Fibroblast of villous mesenchyme (primary cell): ENCODE measurements around the gene CRISP3. TPM values are rescaled to one million over a fixed set of nuclear protein-coding genes. Genes with fewer than 3 reads are reported as not detected.
"Not testable (repeated sequence)": the region's sequence is repeated elsewhere in the genome, so short reads cannot be mapped to it uniquely, and the experiment has no call there.

Experiments
- DNase-seq: peaks from one replicate; pipeline ENCODE4 v3.0.0-alpha.2; 2010; ENCODE audit warnings: low read depth
- H3K4me3 ChIP-seq: 2 replicates; pipeline ENCODE4 v1.5.1; 2011; ENCODE audit warnings: low read depth, mild to moderate bottlenecking, low read length
- CTCF ChIP-seq: IDR thresholded peaks from 2 replicates; pipeline ENCODE4 v1.5.1; 2012; ENCODE audit warnings: low read depth, mild to moderate bottlenecking, low read length; ENCODE audit not compliant: insufficient read depth
- total RNA-seq: library from RNA; depleted of rRNA; stranded (reverse); fragments of >200 nt; gene quantifications from 2 replicates; pipeline ENCODE4 v1.2.3, GENCODE V29; 2012

CRISP3 gene
- total RNA-seq, 1 donor = not detected

GRCh38 chr6:49733680-49734079, 10.5 kb downstream of the CRISP3 start:
- no peak for TF ChIP-seq CTCF
- DNase-seq = no peak
- H3K4me3 ChIP-seq = no peak overlapping the region

DNA sequence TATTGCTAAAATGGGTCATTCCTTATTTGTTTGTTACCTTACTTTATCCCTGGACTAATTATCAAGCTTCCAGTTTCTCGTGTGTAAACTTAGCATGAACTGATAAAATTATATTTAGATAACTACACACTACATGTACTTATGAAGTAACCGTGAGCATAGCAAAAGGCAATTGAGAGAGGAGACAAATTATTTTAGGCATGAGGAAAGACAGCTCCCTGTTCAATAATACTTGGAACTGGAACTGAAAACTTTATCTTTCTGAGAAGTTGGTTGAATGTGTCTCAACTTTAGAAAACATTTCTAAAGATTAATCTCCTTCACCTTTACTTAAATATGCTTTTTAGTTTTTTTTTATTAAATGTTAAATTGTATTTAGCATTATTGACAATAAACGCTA, 11.4 kb downstream of the CRISP3 start:
- no peak for TF ChIP-seq CTCF
- DNase-seq = no peak
- H3K4me3 ChIP-seq = no peak overlapping the region

DNA sequence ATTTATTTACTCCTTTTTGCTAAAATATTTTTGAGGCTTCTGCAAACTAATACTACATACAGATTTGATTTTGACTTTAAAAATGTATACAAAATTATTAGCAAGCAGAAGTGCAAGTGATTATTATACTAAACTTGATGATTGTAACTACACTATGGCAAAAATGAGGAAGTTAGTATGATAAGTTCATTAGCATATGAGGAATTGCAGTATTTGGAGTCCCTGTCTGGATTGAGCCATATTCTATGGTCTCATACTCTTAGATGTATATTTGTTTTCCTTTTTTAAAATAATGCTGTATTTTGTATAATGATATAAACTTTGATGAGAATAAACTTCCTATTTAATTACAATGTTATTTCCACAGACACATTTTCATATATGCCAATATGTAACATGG, 13.9 kb downstream of the CRISP3 start:
- TF ChIP-seq CTCF = no peak
- no peak for DNase-seq
- H3K4me3 ChIP-seq = no peak overlapping the region

- DNase-seq, H3K4me3 ChIP-seq: not testable (repeated sequence)
Observed at GRCh38 chr6:49723917-49724316, 20.3 kb downstream of the CRISP3 start.

GRCh38 chr6:49721297-49721696, 22.9 kb downstream of the CRISP3 start:
- H3K4me3 ChIP-seq = no peak overlapping the region
- no peak for DNase-seq
- TF ChIP-seq CTCF = no peak

DNA sequence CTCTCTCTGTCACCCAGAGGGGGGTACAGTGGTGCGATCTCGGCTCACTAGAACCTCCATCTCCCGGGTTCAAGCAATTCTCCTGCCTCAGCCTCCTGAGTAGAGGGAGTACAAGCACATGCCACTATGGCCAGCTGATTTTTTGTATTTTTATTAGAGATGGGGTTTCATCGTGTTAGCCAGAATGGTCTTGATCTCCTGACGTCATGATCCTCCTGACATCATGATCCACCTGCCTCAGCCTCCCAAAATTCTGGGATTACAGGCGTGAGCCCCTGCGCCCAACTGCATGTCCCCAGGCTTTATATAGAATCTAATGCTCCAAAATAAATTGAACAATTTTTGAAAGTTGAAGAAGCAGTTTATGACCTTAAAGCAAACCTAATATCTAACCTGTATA, 23.8 kb downstream of the CRISP3 start:
- H3K4me3 ChIP-seq = no peak overlapping the region
- DNase-seq = no peak
- no peak for TF ChIP-seq CTCF

DNA sequence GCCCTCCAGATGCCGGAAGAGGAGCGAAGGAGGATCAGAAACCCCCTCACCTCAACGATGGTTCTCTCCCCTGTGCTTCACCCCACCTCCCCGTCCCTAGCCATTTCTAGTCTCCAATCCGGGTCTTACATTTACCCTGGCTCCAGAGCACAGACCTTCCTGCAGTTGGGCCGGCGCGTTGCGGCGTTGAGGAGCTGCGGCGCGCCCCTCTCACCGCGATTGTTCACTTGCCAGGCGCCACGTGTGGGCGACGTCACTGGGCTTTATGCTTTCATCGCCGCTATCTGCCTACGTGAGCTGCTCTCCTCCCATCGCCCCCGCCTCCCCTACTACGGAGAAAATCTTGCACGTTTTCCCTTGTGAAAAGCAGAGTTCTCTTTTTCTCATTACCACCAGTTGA, 30.8 kb downstream of the CRISP3 start, which contains the start of gene CRISP2:
CRISP2 (minus strand) TSS at position 198 of the 400 bp plus-strand sequence. CDS start 4,347 bp downstream, outside the sequence.
- no peak for TF ChIP-seq CTCF
- no peak within 1 kb of the TSS for H3K4me3 ChIP-seq
- no peak for DNase-seq

- no peak for DNase-seq
- no peak for TF ChIP-seq CTCF
- H3K4me3 ChIP-seq = no peak overlapping the region
Observed at GRCh38 chr6:49698478-49698877, 45.7 kb downstream of the CRISP3 start.
